ENCODE measurements around the gene UGT3A2. TPM values are rescaled to one million over a fixed set of nuclear protein-coding genes. Genes with fewer than 3 reads are reported as not detected.
"Not testable (repeated sequence)": the region's sequence is repeated elsewhere in the genome, so short reads cannot be mapped to it uniquely, and the experiment has no call there.

Gene UGT3A2
- total RNA-seq, 1 experiment from 2014 or later, result not detected

- DNase-seq (ENCODE audit: low read depth), result no peak
- in situ Hi-C loops (cut with HindIII; ENCODE audit: low pct_unique_long_range_greater_than_20kb, low sequenced_read_pairs), result no loop called here
These were observed 9.3 kb downstream of the UGT3A2 start for GRCh38 chr5:36057386-36057785.

GRCh38 chr5:36056422-36056821, 10.3 kb downstream of the UGT3A2 start:
- in situ Hi-C loops (cut with HindIII; ENCODE audit: low pct_unique_long_range_greater_than_20kb, low sequenced_read_pairs), result no loop called here

GRCh38 chr5:36055984-36056383, 10.7 kb downstream of the UGT3A2 start:
- in situ Hi-C loops (cut with HindIII; ENCODE audit: low pct_unique_long_range_greater_than_20kb, low sequenced_read_pairs), result no loop called here
- DNase-seq (ENCODE audit: low read depth), result no peak

More at GRCh38 chr5:36056422-36056821, 10.3 kb downstream of the UGT3A2 start:
- no peak for DNase-seq (ENCODE audit: low read depth)

- no peak for DNase-seq (ENCODE audit: low read depth)
- in situ Hi-C loops (cut with HindIII; ENCODE audit: low pct_unique_long_range_greater_than_20kb, low sequenced_read_pairs), result no loop called here
These were observed 12.0 kb downstream of the UGT3A2 start for GRCh38 chr5:36054647-36055046.

- in situ Hi-C loops (cut with HindIII; ENCODE audit: low pct_unique_long_range_greater_than_20kb, low sequenced_read_pairs), result no loop called here
- no peak for DNase-seq (ENCODE audit: low read depth)
These were observed 14.1 kb downstream of the UGT3A2 start for GRCh38 chr5:36052538-36052937.

- DNase-seq (ENCODE audit: low read depth), result no peak
- in situ Hi-C loops (cut with HindIII; ENCODE audit: low pct_unique_long_range_greater_than_20kb, low sequenced_read_pairs), result no loop called here
These were observed 16.7 kb downstream of the UGT3A2 start for GRCh38 chr5:36049949-36050348.

- DNase-seq (ENCODE audit: low read depth), result no peak
- in situ Hi-C loops (cut with HindIII; ENCODE audit: low pct_unique_long_range_greater_than_20kb, low sequenced_read_pairs), result no loop called here
These were observed 19.1 kb downstream of the UGT3A2 start for GRCh38 chr5:36047384-36048160.

GRCh38 chr5:36045895-36046294, 20.8 kb downstream of the UGT3A2 start:
- in situ Hi-C loops (cut with HindIII; ENCODE audit: low pct_unique_long_range_greater_than_20kb, low sequenced_read_pairs), result no loop called here
- no peak for DNase-seq (ENCODE audit: low read depth)

- in situ Hi-C loops (cut with HindIII; ENCODE audit: low pct_unique_long_range_greater_than_20kb, low sequenced_read_pairs), result no loop called here
- no peak for DNase-seq (ENCODE audit: low read depth)
These were observed 25.2 kb downstream of the UGT3A2 start for GRCh38 chr5:36041537-36041845.

GRCh38 chr5:36040651-36041536, 25.8 kb downstream of the UGT3A2 start:
- DNase-seq (ENCODE audit: low read depth), result no peak
- in situ Hi-C loops (cut with HindIII; ENCODE audit: low pct_unique_long_range_greater_than_20kb, low sequenced_read_pairs), result no loop called here

- no peak for DNase-seq (ENCODE audit: low read depth)
- in situ Hi-C loops (cut with HindIII; ENCODE audit: low pct_unique_long_range_greater_than_20kb, low sequenced_read_pairs), result no loop called here
These were observed 31.0 kb downstream of the UGT3A2 start for GRCh38 chr5:36035696-36036095.

GRCh38 chr5:36034536-36035134, 32.0 kb downstream of the UGT3A2 start:
- DNase-seq (ENCODE audit: low read depth); in situ Hi-C loops (cut with HindIII; ENCODE audit: low pct_unique_long_range_greater_than_20kb, low sequenced_read_pairs): not testable (repeated sequence)

GRCh38 chr5:36033486-36033885, 33.2 kb downstream of the UGT3A2 start:
- in situ Hi-C loops (cut with HindIII; ENCODE audit: low pct_unique_long_range_greater_than_20kb, low sequenced_read_pairs), result no loop called here
- DNase-seq (ENCODE audit: low read depth), result no peak

- in situ Hi-C loops (cut with HindIII; ENCODE audit: low pct_unique_long_range_greater_than_20kb, low sequenced_read_pairs), result no loop called here
These were observed 33.6 kb downstream of the UGT3A2 start for GRCh38 chr5:36033047-36033446.

GRCh38 chr5:36031223-36031622, 35.5 kb downstream of the UGT3A2 start:
- no peak for DNase-seq (ENCODE audit: low read depth)
- in situ Hi-C loops (cut with HindIII; ENCODE audit: low pct_unique_long_range_greater_than_20kb, low sequenced_read_pairs), result no loop called here

More at GRCh38 chr5:36033047-36033446, 33.6 kb downstream of the UGT3A2 start:
- no peak for DNase-seq (ENCODE audit: low read depth)

GRCh38 chr5:36029914-36030313, 36.8 kb downstream of the UGT3A2 start:
- no peak for DNase-seq (ENCODE audit: low read depth)
- in situ Hi-C loops (cut with HindIII; ENCODE audit: low pct_unique_long_range_greater_than_20kb, low sequenced_read_pairs), result no loop called here

GRCh38 chr5:36028816-36029465, 37.7 kb downstream of the UGT3A2 start:
- in situ Hi-C loops (cut with HindIII; ENCODE audit: low pct_unique_long_range_greater_than_20kb, low sequenced_read_pairs), result no loop called here
- DNase-seq (ENCODE audit: low read depth), result no peak

- in situ Hi-C loops (cut with HindIII; ENCODE audit: low pct_unique_long_range_greater_than_20kb, low sequenced_read_pairs), result no loop called here
- no peak for DNase-seq (ENCODE audit: low read depth)
These were observed 39.0 kb downstream of the UGT3A2 start for GRCh38 chr5:36027711-36028110.
